ENCODE results near the gene PRSS2. TPM values are rescaled to one million over a fixed set of nuclear protein-coding genes. Genes with fewer than 3 reads are reported as not detected.

Gene PRSS2
- total RNA-seq, 1 experiment from 2014 or later: not detected

DNA sequence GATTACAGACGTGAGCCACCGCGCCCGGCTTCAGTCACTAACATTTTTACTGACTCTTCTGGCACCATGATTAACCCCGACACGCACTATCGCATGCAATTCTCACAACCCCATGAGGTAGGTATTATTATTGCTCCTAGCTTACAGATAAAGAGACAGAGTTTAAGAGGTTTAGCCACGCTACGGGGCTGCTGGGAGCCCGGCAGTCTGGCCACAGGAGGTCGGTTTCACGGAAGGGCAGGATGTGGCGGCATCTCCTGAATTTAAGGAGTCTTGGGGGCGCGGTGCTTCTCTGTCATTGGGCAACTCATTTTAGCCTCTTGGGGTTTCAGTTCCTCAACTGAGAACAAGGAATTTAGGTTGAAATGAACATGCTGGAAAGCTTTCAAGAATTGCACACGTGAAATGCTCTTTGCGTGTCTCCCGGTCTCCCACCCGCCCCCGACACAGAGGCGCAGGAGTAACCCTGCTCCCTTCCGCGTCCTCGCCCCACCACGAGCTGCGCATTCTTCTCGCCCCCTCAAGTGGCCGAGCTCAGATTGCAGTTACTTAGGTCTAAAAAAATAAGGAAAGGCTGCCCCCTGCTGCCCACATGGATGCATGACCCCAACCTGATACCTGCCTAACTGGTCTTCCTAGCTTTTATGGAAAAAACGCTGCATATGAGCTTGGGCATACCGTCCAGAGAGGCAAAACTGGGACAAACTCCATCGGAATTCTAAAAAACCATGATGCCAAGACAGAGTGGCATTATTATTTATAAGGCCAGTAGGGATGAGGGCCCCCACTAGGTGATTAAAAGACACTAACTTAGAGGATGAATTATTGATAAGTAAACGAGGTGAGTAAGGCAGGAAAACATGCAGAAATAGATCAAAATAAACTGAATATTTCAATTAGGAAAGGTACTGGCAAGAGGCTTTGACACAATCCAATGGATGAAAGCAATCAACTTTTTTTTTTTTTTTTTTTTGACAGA lies 12.4 kb downstream of the PRSS2 start:
- ChIA-PET POLR2A (interaction anchor here (1.0 to 1.3 kb wide), 4 partner anchors 69 to 181 kb away, joined by 3 to 5 read pairs (median 3); no protein-coding TSS in a partner anchor), CTCF (interaction anchor here (0.5 to 11.7 kb wide), 92 partner anchors 9 to 1000 kb away, joined by 3 to 181 read pairs (median 5); partner anchors contain the start of genes PRSS1 and PRSS2)
- TF ChIP-seq, protein P1, sequence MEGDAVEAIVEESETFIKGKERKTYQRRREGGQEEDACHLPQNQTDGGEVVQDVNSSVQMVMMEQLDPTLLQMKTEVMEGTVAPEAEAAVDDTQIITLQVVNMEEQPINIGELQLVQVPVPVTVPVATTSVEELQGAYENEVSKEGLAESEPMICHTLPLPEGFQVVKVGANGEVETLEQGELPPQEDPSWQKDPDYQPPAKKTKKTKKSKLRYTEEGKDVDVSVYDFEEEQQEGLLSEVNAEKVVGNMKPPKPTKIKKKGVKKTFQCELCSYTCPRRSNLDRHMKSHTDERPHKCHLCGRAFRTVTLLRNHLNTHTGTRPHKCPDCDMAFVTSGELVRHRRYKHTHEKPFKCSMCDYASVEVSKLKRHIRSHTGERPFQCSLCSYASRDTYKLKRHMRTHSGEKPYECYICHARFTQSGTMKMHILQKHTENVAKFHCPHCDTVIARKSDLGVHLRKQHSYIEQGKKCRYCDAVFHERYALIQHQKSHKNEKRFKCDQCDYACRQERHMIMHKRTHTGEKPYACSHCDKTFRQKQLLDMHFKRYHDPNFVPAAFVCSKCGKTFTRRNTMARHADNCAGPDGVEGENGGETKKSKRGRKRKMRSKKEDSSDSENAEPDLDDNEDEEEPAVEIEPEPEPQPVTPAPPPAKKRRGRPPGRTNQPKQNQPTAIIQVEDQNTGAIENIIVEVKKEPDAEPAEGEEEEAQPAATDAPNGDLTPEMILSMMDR (IDR thresholded peaks at IDR 0.05; ENCODE audit: unreplicated experiment): peak; percentile 94
- Mint-ChIP-seq H3K27me3 (ENCODE audit: insufficient read depth, unreplicated experiment) (peaks cover 6% of the 10 kb centered on the region), H3K4me3 (ENCODE audit: unreplicated experiment) (peak overlapping the region; percentile 64), H3K27ac (ENCODE audit: low read depth, unreplicated experiment) (no peak overlapping the region), H3K36me3 (ENCODE audit: insufficient read depth, unreplicated experiment) (no peaks in the 10 kb centered on the region), H3K9me3 (ENCODE audit: unreplicated experiment) (no peaks in the 10 kb centered on the region), H3K4me1 (ENCODE audit: insufficient read depth, unreplicated experiment) (no peaks in the 10 kb centered on the region)
- intact Hi-C loops (cut with micrococcal nuclease): loop anchor here (1.0 to 2.0 kb wide), 8 partner anchors 28 to 267 kb away; no protein-coding TSS in a partner anchor
- BruUV-seq (replicated peaks): no TSS peak
- peak; percentile 88 for DNase-seq (ENCODE audit: unreplicated experiment)

GRCh38 chr7:142784096-142784495 lies 13.3 kb downstream of the PRSS2 start:
- ChIA-PET CTCF (interaction anchor here (0.6 to 11.7 kb wide), 33 partner anchors 9 to 1001 kb away, joined by 3 to 181 read pairs (median 5); partner anchors contain the start of genes PRSS1 and PRSS2), POLR2A (no interaction called here)
- intact Hi-C loops (cut with micrococcal nuclease): no loop called here
- H3K9me3 Mint-ChIP-seq (ENCODE audit: unreplicated experiment): no peaks in the 10 kb centered on the region
- H3K4me3 Mint-ChIP-seq (ENCODE audit: unreplicated experiment): no peak overlapping the region
- TF ChIP-seq, protein P1 (IDR thresholded peaks at IDR 0.05; ENCODE audit: unreplicated experiment): no peak
- no peaks in the 10 kb centered on the region for H3K4me1 Mint-ChIP-seq (ENCODE audit: insufficient read depth, unreplicated experiment)
- BruUV-seq (replicated peaks): no TSS peak
- no peaks in the 10 kb centered on the region for H3K36me3 Mint-ChIP-seq (ENCODE audit: insufficient read depth, unreplicated experiment)
- DNase-seq (ENCODE audit: unreplicated experiment): no peak
- H3K27ac Mint-ChIP-seq (ENCODE audit: low read depth, unreplicated experiment): no peak overlapping the region
- peaks cover 15% of the 10 kb centered on the region for H3K27me3 Mint-ChIP-seq (ENCODE audit: insufficient read depth, unreplicated experiment)

DNA sequence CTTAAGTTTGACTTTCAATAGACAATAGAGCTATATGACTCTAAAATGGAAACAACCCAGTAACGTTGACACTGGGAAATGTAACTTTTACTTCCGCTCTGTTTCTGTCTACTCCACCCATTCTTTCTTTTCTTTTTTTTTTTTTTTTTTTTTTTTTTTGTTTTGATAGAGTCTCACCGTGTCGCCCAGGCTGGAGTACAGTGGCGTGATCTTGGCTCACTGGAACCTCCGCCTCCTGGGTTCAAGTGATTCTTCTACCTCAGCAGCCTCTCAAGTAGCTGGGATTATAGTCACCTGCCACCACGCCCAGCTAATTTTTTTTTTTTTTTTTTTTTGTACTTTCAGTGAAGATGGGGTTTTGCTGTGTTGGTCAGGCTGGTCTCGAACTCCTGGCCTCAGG lies 13.9 kb downstream of the PRSS2 start:
- intact Hi-C loops (cut with micrococcal nuclease): no loop called here

More for the DNA sequence above, 13.9 kb downstream of the PRSS2 start:
- BruUV-seq (replicated peaks): no TSS peak
- DNase-seq (ENCODE audit: unreplicated experiment): no peak
- H3K4me3 Mint-ChIP-seq (ENCODE audit: unreplicated experiment): no peak overlapping the region
- no peaks in the 10 kb centered on the region for H3K9me3 Mint-ChIP-seq (ENCODE audit: unreplicated experiment)
- H3K36me3 Mint-ChIP-seq (ENCODE audit: insufficient read depth, unreplicated experiment): no peaks in the 10 kb centered on the region
- no peaks in the 10 kb centered on the region for H3K4me1 Mint-ChIP-seq (ENCODE audit: insufficient read depth, unreplicated experiment)
- TF ChIP-seq, protein P1 (IDR thresholded peaks at IDR 0.05; ENCODE audit: unreplicated experiment): no peak
- H3K27me3 Mint-ChIP-seq (ENCODE audit: insufficient read depth, unreplicated experiment): peaks cover 16% of the 10 kb centered on the region
- ChIA-PET CTCF (interaction anchor here (0.6 to 11.7 kb wide), 21 partner anchors 10 to 808 kb away, joined by 3 to 181 read pairs (median 6); partner anchors contain the start of genes PRSS1 and PRSS2), POLR2A (no interaction called here)
- H3K27ac Mint-ChIP-seq (ENCODE audit: low read depth, unreplicated experiment): no peak overlapping the region

All from MCF 10A (cell line).